Loucy (cell line): ENCODE results near the gene ETFB.

Source experiments
- H2AFZ ChIP-seq: fragments of 200-600 bp; sonication (generic); 2 replicates; pipeline ENCODE4 v1.6.0; 2016; ENCODE audit warnings: antibody characterized with exemption, mild to moderate bottlenecking, low read length, moderate library complexity
- H3F3A ChIP-seq: fragments of 200-600 bp; 2 replicates; pipeline ENCODE4 v1.6.0; 2016; ENCODE audit warnings: antibody characterized with exemption, low read depth, mild to moderate bottlenecking
- H3K27me3 ChIP-seq: fragments of 200-600 bp; sonication (generic); 2 replicates; pipeline ENCODE4 v1.6.1; 2014; ENCODE audit warnings: low read length, mild to moderate bottlenecking; ENCODE audit not compliant: insufficient read depth, poor library complexity, severe bottlenecking
- H3K36me3 ChIP-seq: fragments of 200-600 bp; sonication (generic); 2 replicates; pipeline ENCODE4 v1.6.1; 2016; ENCODE audit warnings: low read length; ENCODE audit not compliant: insufficient read depth
- H3K4me1 ChIP-seq: fragments of 200-600 bp; sonication (generic); 2 replicates; pipeline ENCODE4 v1.5.1; 2014; ENCODE audit warnings: low read length, mild to moderate bottlenecking; ENCODE audit not compliant: insufficient read depth, poor library complexity, severe bottlenecking
- H3K4me2 ChIP-seq: fragments of 200-600 bp; sonication (generic); 2 replicates; pipeline ENCODE4 v1.6.0; 2014; ENCODE audit warnings: antibody characterized with exemption, low read length, low read depth, mild to moderate bottlenecking; ENCODE audit not compliant: poor library complexity, severe bottlenecking
- H3K4me3 ChIP-seq: fragments of 200-600 bp; sonication (generic); 2 replicates; pipeline ENCODE4 v1.5.1; 2014; ENCODE audit warnings: low read length, mild to moderate bottlenecking, mixed read lengths; ENCODE audit not compliant: poor library complexity, severe bottlenecking
- H3K79me2 ChIP-seq: fragments of 200-600 bp; sonication (generic); 2 replicates; pipeline ENCODE4 v1.6.1; 2014; ENCODE audit warnings: low read length; ENCODE audit not compliant: insufficient read depth
- H3K9ac ChIP-seq: fragments of 200-600 bp; sonication (generic); 2 replicates; pipeline ENCODE4 v1.6.0; 2014; ENCODE audit warnings: mild to moderate bottlenecking, low read depth, low read length, moderate library complexity; ENCODE audit not compliant: poor library complexity, severe bottlenecking
- H3K9me2 ChIP-seq: fragments of 200-600 bp; sonication (generic); replicated peaks from 2 replicates; pipeline ENCODE4 v1.6.1; 2016; ENCODE audit warnings: low read depth, low read length, mixed read lengths
- H3K9me3 ChIP-seq: fragments of 200-600 bp; sonication (generic); 2 replicates; pipeline ENCODE4 v1.6.1; 2014; ENCODE audit warnings: mild to moderate bottlenecking, antibody characterized with exemption, low read length, low read depth; ENCODE audit not compliant: insufficient read depth
- H4K20me1 ChIP-seq: fragments of 200-600 bp; sonication (generic); 2 replicates; pipeline ENCODE4 v1.6.0; 2014; ENCODE audit warnings: antibody characterized with exemption, low read length, mild to moderate bottlenecking; ENCODE audit not compliant: insufficient read depth, poor library complexity, severe bottlenecking
- CTCF ChIP-seq: fragments of 200-600 bp; sonication (generic); conservative IDR thresholded peaks from 2 replicates; pipeline ENCODE4 v1.5.1; 2014; ENCODE audit warnings: mild to moderate bottlenecking, antibody characterized with exemption, low read length
- EZH2phosphoT487 ChIP-seq: fragments of 200-600 bp; IDR thresholded peaks from 2 replicates; pipeline ENCODE4 v1.6.1; 2018; ENCODE audit warnings: antibody characterized with exemption, mild to moderate bottlenecking, moderate library complexity, borderline replicate concordance

ETFB gene

GRCh38 chr19:51389143-51389542 lies 23.0 kb upstream of the ETFB start:
- Histone ChIP-seq H3K9ac (no peak overlapping the region), H3K27me3 (no peaks in the 10 kb centered on the region), H3K9me3 (no peaks in the 10 kb centered on the region), H3K4me2 (no peak overlapping the region), H3K9me2 (no peaks in the 10 kb centered on the region), H3F3A (no peaks in the 10 kb centered on the region), H4K20me1 (no peaks in the 10 kb centered on the region), H2AFZ (no peak overlapping the region), H3K4me1 (peaks cover 5% of the 10 kb centered on the region), H3K79me2 (no peaks in the 10 kb centered on the region), H3K36me3 (no peaks in the 10 kb centered on the region), H3K4me3 (no peak overlapping the region)
- TF ChIP-seq CTCF = no peak
- TF ChIP-seq EZH2phosphoT487 = no peak

DNA sequence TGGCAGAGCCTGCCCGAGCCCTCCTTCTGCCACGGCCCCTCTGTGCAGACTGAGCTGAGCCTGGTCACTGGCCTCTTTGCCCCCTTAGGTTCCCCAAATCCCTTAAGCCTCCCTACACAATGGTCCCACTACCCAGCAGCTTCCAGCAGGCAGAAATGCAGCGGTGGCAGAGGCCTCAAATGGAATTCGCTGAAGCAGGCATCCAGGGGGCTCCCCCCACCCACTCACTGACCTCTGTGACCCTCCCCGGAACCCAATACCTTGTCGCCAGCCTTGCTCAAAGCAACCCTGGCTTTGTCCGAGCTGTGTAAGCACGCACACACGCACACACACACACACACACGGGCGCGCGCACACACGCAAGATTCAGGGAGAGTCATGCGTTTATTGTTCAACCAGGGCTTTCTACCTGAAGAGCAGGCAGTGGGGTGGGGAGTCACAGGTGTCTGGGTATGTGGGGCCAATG lies 21.8 kb upstream of the ETFB start, which contains the start of gene LIM2:
TSS of gene LIM2 (minus strand) at position 51 of the 466 bp plus-strand sequence. CDS start 531 bp downstream, outside the sequence.
- Histone ChIP-seq H3K9ac (no peak within 1 kb of the TSS), H2AFZ (no peak within 1 kb of the TSS), H3K4me2 (no peak within 1 kb of the TSS), H3K4me1 (no peaks in the 10 kb centered on the region), H3K9me2 (no peaks in the 10 kb centered on the region), H3K9me3 (no peaks in the 10 kb centered on the region), H3F3A (no peaks in the 10 kb centered on the region), H3K79me2 (no peaks in the 10 kb centered on the region), H3K36me3 (no peaks in the 10 kb centered on the region), H3K27me3 (no peaks in the 10 kb centered on the region), H4K20me1 (no peaks in the 10 kb centered on the region), H3K4me3 (no peak within 1 kb of the TSS)
- TF ChIP-seq EZH2phosphoT487 = no peak
- no peak for TF ChIP-seq CTCF

DNA sequence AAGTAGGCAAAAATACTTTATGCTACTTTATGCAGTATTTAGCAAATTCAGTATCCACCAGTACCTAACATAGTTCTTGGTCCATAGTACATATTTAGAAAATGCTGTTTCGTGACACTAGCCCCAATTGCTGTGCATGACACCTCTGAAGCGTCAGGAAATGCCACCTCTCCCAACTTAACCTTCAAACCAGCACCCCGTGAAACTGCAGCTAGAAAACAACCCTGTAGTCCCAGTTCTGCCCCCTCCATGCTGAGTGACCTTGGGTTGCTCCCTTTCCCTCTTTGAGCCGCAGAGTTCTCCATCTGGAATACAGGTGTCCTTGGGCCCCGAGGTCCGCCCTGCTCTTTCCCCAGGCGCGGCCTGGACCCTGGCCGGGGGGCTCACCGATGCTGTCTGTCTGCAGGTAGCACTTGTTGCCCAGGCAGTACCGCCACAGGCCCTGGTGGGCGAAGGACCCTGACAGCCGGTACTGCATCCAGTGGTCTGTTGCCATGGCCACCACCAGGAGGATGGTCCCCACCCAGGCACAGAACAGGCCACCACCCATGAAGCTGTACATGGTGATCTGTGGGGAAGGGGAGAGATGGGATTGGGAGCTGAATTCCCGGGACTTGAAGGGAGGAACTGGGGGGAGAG lies 20.8 kb upstream of the ETFB start:
- Histone ChIP-seq H3K27me3 (no peaks in the 10 kb centered on the region), H2AFZ (no peak overlapping the region), H3K4me3 (no peak overlapping the region), H4K20me1 (no peaks in the 10 kb centered on the region), H3K9ac (no peak overlapping the region), H3K9me2 (no peaks in the 10 kb centered on the region), H3K4me2 (no peak overlapping the region), H3K4me1 (no peaks in the 10 kb centered on the region), H3K9me3 (no peaks in the 10 kb centered on the region), H3K79me2 (no peaks in the 10 kb centered on the region), H3K36me3 (no peaks in the 10 kb centered on the region), H3F3A (no peaks in the 10 kb centered on the region)
- TF ChIP-seq CTCF (no peak), EZH2phosphoT487 (no peak)
